Spleen (tissue), 7 donors: ENCODE data around the gene ARHGAP24.

ENCODE experiments used
- CTCF ChIP-seq, 11 experiments: fragments of 200-600 bp in 7 of 11; fragments of 450-650 bp in 4 of 11; sonication (generic) in 4 of 11; IDR thresholded peaks in 8 of 11; conservative IDR thresholded peaks in 3 of 11; 1 replicate in 7 of 11; 2 replicates in 4 of 11; pipeline versions ENCODE4 v1.4.0 to v1.8.0; 2016 to 2021; ENCODE audit warnings: antibody characterized with exemption in 11 of 11, inconsistent platforms in 4 of 11, mild to moderate bottlenecking in 1 of 11
- POLR2AphosphoS5 ChIP-seq, 3 donors: sonication (generic); formaldehyde crosslinking; IDR thresholded peaks; one replicate each; pipeline ENCODE4 v1.5.1; 2017; ENCODE audit warnings: antibody characterized with exemption in 3 of 3
- donor health status: DM: no; HTN: no; CAD: no; lungs with moderate emphysema.
- donor health status: DM: no; HTN: no; CAD: no.
- donor health status: DM: no; HTN: no; CAD: no.

GRCh38 chr4:85964298-85964697 lies 489.3 kb downstream of the ARHGAP24 start:
- no peak for TF ChIP-seq CTCF (IDR thresholded peaks at IDR 0.05 in 8 of 11, conservative IDR thresholded peaks at IDR 0.05 in 3 of 11)
- no peak for TF ChIP-seq POLR2AphosphoS5 (IDR thresholded peaks at IDR 0.05)
